HG03432 (cell line): ENCODE measurements around the gene TRIM25.
A peak's percentile ranks its signal among the peaks of the same experiment; 100 is the strongest.

Source experiments
- ATAC-seq: cut with Tn5 transposase; IDR thresholded peaks from one replicate; pipeline ENCODE4 v1.9.1; 2021; ENCODE audit warnings: mild to moderate bottlenecking, moderate library complexity; ENCODE audit not compliant: unreplicated experiment

TRIM25 gene

DNA sequence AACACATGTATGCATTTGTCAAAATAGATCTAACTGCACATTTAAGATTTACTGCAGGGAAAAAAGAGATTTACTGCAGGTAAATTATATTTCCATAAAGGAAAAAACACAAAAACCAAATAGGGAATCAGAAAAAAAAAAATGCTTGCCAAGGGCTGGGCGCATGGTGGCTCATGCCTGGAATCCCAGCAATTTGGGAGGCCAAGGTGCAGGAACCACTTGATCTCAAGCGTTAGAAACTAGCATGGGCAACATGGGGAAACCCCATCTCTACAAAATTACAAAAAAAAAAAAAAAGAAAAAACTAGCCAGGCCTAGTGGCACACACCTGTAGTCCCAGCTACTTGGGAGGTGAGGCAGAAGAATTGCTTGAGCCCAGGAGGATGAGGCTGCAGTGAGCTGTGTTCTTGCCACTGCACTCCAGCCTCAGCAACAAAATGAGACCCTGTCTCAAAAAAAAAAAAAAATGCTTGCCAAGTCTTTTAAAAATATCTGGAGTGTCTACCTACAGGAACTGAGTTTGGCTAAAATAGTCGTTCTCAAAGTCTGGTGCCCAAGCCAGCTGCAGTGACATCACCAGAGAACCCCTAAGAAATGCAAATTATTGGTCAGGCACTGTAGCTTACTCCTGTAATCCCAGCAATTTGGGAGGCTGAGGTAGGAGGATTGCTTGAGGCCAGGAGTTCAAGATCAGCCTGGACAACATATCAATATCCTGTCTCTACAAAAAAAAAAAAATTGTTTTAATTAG is 17.5 kb downstream of the TRIM25 start:
- no peak for ATAC-seq

DNA sequence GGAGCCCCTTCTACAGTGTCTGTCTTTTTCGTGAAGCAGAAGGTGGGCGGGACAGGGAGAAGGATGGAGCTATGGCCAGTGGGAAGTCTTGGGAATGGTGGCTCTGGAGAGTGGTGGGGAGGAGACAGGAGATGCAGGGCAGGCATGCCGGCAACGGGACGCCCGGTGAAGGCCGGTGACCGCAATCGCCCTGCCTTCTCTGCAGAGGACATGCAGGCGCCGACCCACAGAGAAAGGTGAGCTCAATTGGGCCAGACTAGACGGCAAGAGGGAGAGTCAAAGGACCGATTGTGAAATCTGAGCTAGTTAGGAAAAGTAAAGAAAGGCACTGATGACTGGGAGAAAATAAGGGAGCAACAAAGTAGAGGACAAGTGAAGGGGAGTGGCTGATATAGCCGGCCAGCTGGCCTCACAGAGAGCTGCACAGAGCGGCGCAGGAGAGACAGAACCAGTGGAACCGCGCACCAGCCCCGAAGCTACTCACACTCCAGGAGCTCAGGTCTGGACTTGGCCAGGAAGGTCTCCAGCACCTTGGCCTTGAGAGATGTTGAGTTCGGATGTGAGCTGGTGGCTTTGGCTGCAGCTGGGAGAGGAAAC is 18.9 kb downstream of the TRIM25 start:
- ATAC-seq, result no peak

DNA sequence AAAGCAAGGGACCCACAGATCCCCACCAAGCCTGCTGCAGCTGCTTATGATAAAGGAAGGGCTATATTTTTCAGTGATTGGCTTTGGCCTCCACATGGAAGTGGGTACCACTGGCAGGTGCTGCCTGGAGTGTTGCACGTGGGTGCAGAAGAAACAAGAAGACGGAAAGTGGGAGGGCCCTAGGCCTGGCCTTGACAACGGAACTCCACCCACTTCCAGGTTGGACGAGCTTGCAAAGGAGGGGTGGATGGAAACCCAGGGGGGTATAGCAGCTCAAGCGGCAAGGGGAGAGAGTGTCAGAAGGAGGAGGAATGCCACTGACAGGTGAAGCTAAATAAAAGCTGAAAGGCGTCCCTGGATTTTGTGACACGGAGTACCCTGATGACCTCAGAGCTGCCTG is 20.3 kb downstream of the TRIM25 start:
- ATAC-seq, result no peak

DNA sequence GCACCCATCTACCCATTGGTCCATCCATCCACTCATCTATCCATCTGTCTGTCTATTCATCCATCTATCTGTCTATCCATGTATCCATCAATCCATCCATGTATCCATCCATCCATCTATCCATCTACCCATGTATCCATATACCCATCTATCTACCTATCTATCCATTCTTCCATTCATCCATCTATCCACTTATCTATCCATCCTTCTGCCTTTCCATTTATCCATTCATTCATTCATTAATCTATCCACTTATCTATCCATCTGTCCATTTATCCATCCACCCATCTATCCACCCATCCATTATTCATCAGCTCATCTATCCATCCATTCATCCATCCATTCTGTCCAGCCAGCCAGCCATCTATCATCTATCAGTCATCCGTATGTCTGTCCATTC is 21.5 kb downstream of the TRIM25 start:
- ATAC-seq, result no peak

DNA sequence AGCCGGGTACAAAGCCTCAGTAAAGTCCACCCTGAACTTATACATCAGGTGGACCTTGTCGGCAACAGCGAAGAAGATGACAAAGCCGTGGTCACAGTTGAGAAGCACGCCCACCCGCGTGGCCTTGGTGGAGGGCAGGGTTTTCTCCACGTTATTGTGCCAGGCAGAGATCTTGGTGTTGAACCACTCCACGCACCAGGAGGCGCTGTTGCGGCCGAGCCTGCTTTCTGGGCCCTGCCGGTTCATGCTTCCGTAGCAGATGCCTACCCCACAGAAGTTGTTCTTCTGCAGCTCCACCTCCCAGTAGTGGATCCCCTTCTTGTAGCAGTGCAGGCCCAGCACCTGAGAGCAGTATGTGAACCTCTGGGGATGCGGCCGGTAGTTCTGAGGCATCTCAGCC is 22.1 kb downstream of the TRIM25 start:
- no peak for ATAC-seq

DNA sequence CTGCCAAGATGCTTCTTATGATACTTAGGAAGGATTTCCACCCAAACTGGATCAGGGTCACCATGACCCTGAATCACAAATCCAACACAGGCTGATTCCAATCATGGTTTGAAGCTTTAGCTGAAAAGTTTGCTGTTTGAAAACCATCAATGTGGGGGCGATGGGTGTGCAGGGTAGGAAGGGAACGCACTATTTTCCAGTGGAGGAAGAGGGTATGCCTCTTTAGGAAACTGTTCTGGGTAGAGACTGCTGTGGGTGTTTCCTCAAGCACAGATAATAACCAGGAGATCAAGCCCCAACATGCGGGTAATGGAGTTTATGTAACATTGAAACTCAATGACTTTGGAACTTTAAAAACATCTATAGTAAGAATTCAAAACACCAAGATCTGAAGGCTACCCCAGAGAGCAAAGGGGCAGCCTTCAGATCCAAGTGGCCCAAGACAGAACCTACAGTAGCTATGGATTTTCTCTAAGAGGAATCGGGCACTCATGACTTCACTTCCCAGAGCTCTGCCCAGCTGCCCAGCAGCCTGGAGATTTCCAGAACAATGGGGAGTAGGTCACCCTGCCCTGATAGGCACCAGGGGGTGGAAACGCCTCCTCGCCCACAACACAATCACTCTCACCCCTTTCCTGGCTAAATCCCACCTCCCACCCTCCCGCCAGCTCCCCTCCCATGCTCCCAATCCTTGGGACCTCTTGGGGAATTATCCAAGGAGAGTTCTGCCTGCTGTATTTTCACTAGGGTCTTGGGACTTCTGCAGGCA is 22.8 kb downstream of the TRIM25 start:
- ATAC-seq, result no peak

DNA sequence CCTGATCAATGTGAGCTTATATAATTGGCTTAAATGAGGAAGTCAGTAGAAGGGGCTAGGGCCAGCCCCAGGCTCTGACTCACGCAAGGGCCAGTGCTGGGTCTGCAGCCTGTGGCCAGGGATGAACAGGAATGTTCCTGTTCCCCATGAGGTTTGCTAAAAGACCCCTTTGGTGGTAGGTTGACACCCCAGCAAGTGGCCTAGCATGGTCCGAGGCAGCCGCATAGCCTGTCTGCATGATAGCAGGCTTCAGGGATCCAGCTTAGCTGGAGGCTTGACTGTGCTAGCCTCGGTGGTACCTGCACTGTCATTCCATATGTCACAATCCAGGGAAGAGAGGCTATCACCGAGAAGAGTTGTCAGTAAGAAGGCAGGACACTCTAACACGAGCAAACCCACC is 23.5 kb downstream of the TRIM25 start:
- ATAC-seq, result no peak

DNA sequence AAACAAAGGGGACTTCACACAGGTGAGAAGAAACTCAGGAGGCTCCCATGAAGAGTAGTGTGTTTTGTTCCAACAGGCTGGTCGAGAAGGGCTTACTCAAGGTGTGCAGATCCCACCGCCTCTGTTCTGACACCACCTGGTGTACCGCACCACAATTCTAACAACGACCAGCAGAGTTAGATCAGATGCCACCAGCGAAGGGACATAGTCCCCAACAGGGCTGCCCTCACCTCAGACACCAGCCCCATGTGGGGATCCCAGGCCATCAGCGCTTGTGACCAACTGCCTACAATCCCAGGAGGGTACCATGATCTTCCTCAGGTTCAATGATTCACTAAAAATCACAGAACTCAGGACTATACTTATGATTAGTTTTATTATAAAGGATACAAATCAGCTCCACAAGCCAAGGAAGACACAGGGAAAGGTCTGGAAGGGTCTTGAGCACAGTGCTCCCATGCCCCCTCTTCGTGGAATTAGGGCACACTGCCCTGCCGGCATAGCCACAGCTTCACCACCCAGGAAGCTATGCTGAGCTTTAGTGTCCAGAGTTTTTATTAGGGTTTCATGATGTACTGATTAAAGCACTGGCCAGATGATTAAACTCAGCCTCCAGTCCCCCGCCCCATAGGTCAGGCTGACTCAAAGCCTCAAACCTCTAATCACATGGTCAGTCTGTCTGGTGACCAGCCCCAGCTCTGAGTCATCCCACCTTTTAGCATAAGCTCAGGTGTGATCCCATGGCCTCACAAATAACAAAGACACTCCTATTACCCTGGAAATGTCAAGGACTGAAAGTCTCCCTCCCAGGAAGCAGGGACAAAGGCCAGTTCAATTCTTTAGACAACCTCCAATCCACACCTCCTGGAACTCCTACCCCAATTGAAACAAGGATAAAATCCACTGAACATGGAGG is 26.0 kb downstream of the TRIM25 start:
- ATAC-seq, result no peak

DNA sequence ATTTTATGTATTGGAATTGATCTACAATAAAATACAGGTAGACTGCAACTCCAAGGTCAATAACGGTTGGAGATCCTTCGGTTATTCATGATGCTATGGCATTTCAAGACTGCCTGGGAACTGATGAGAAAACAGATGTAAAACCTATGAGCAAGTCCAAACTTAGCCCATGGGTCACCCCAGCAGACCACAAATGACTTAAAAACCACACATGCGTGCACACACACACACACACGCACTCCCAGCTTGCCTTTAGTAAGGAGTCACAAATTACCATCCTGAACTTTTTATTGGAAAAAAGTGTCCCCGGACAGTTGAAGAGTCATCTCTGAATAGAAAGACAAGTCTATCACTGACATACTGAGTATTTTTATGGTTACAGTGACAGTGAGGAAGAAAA is 26.7 kb downstream of the TRIM25 start:
- no peak for ATAC-seq

DNA sequence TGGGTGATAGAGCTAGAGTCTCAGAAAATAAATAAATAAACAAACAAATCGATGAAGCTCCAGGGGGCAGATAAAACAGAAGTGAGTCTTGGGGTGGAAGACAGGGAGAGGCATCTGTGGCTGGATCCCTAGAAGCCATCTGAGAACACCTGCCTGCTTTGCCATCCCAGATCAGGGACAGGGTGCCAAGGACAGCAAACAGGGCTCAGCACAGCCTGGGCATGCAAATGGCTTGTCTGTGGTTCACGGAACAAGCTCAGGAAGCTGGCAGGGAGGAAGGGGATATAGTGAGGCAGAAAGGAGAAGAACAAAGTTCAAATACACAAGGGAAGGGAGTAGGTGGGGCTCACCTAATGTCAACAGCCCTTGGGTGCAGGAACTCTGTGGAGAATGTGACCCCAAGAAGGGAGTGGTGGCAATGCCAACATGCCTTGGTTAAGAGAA is 27.5 kb downstream of the TRIM25 start:
- no peak for ATAC-seq

DNA sequence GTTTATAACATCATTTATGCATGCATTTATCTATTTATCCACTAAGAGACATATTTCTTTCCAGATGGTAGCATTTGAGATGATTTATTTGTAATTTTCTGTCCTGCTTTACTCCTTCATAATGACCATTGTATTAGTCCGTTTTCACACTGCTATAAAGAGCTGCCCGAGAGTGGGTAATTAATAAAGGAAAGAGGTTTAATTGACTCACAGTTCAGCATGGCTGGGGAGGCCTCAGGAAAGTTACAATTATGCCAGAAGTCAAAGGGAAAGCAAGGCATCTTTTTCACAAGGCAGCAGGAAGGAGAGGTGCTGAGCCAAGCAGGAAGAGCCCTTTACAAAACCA is 28.6 kb downstream of the TRIM25 start:
- ATAC-seq, result no peak

DNA sequence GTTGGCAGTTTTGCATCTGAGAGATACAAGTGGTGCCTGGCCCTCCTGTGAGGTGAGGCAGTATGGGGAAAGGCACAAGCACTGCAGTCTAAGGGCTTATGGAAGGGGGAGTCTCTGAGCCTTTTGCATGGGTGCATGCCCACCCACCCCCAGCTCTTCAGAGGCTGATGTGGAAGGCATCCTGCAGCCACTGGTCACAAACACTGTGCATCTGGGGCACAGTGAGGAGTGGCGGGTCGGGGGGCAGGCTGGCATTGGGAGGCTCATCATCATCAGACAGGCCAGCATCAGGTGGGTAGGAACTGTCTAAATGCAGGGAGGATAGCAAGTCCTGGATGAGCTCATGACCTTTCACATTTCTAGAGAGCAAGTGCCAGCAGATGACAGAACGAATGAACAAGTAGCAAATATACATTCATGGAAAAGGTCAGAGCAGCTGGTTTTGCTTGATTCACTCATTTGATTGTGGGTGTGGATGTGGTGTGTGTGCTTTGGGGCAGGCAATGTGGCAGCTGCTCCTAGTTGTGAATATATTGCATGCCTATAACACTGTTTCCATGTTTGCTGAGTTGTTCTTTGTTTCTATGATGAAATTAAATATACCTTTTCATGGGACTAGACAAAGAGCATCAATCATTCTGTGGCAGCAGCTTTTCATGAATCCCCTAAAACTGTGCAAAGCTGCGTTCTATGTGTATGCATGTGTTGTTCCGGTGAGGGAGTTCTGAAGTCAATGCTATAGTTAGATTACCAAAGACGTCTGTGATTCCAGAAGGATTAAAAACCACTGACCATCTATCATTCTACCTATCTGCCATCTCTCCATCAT is 29.2 kb downstream of the TRIM25 start:
- ATAC-seq, result no peak

DNA sequence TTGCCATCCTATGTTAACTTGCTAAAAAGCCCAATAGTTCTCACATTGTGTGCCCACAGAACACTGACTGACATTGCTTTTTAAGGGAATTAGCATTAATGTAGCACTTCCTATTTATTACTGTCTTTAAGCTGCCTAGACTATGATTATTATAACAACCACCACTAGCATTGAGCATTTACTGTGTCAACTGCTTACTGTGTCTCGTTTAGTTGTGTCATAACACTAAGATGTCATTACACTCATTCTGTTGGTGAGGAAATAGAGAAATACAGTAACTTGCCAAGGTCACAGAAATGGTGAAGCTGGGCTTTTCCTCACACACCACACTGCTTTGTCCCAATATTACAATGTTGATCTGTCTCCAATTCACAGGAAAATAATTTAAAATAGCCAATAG is 30.2 kb downstream of the TRIM25 start:
- ATAC-seq, result no peak

DNA sequence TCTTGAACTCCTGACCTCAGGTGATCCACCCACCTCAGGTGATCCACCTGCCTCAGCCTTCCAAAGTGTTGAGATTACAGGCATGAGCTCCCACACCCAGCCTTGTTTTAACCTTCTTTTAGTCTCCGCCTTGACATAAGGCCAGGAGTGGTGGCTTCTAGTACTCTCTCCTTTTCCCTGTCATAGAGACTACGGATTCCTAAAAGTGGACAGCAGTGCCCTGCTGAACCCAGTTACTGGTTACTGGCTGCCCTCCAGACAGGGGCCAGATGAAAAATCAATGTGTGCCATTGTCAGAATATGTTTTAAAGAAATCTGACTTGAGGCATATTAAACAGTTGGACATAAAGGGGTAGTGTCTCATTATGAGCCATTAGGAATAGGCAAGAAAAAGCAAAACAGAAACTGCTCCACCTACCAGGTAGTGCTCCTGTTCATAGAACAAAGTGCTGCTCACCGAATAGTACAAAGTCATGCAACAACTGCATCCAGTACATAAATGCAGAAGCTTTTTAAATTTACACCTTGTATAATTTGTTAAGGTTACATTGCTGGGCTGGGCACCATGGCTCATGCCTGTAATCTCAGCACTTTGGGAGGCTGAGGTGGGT is 32.1 kb downstream of the TRIM25 start:
- no peak for ATAC-seq

DNA sequence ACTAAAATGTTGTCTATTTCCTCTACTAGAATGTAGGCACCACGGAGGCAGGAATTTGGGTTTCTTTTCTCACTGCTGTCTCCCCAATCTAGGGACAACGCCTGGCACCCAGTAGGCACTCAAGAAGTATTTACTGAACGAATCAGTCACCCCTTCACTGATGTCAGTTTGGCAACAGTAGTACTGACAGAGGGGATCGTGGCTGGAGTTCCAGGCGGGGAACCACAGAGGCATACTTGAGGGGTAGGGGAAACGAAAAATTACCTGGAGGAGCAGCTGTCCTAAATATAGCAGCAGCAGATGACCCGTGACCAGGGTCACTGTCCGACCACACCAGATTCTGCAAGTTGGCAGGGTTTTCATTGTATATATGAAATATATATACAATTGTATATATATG is 33.3 kb downstream of the TRIM25 start:
- ATAC-seq, result no peak

DNA sequence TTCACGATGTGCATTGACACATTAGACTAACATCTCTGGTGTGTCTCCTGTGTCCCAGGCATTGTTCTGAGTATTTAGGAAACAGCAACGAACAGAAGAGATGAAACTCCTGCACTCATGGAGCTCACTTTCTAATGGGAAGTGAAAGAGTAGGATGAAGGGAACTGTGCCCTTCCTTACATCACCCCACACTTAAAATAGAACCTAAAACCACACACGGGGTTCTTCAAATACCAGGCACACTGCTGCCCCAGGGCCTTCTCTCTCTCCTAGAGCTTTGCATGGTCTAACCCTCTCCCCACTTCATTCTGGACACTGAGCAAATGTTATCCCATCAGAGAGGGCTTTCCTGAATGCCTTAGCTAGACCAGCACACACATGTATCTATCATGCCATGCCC is 33.7 kb downstream of the TRIM25 start:
- ATAC-seq, result no peak

DNA sequence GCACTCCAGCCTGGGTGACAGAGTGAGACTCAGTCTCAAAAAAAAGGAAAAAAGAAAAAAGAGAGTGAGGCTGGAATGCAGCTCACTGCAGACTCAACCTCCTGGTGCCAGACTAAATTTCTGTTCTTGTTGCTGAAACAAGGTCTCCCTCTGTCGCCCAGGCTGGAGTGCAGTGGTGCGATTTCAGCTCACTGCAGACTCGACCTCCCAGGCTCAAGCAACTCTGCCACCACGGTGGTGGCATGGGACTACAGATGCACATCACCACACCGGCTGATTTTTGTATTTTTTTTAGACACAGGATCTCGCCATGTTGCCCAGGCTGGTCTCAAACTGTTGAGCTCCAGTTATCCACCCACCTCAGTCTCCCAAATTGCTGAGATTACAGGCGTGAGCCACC is 34.6 kb downstream of the TRIM25 start:
- no peak for ATAC-seq

DNA sequence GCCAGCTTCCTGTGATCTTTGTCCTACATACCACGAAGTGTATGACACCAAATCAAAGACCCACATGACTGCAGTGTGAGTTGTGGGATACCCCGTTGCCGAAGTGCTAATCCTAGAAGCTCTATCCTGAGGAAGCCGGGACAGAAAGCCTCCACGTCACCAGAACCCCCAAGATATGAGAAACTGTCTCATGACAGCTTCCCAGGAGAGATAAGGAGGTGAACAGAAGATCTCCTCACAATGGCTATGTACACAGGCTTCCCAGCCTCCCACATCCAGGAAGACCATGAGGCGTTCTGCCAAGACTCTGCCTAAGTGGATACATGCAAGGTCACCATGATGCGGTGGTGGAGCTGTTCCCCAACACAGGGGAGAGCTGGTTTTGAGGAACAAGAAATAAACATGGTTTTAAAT is 37.1 kb downstream of the TRIM25 start:
- no peak for ATAC-seq

DNA sequence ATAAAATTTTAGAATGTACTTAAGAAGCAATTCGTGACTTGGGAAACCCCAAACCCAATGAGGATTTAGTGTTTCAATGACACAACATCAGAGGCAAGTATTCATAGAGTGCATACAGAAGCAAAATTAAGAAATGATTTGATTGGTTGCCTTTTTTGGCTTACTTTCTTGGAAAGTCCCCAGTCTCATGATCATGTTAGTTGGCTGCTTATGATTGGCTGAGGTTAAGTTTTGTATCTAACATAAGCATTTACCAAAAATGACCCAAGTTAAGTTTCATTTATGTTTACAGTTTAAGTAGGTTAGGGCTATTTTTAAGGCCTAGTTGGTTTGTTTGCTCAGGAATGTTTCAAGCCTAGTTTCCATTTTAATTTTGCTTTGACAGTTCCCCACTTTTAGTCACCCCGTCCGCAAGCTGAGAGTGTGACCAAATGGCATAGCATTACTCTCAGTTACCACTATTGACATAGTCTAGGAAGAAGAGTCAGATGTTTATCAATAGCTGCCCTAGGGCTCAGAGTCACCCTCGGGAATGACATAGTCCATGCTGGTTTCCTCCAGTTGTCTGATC is 43.7 kb downstream of the TRIM25 start:
- peak; percentile 75 for ATAC-seq

DNA sequence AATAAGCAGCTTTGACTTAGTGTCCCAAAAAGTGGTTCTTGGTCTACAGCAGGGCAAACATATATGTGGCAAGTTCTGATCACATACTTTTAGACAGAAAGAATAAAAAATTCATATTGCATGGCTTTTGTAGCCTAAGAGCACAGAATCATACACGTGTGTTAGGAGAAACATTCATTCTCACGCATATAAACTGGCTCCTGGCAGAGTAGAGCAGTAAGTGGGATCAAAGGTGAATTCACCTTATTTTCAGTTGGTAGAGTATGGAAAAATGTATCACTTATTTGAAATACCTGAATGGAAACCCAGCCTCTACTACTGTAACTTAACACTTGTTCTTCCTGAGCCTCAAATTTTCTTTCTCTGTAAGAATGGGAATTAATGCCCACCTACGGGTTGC is 45.1 kb downstream of the TRIM25 start:
- no peak for ATAC-seq
